ENCODE data around the gene BDP1.
A peak's percentile ranks its signal among the peaks of the same experiment; 100 is the strongest.
"Not testable (repeated sequence)": the region's sequence is repeated elsewhere in the genome, so short reads cannot be mapped to it uniquely, and the experiment has no call there.

The BDP1 gene

GRCh38 chr5:71571811-71572210 is 116.4 kb downstream of the BDP1 start:
- not testable (repeated sequence) for DNase-seq

GRCh38 chr5:71573591-71573990 is 118.1 kb downstream of the BDP1 start:
- DNase-seq, result no peak

GRCh38 chr5:71575588-71575987 is 120.1 kb downstream of the BDP1 start:
- DNase-seq, result not testable (repeated sequence)

- DNase-seq, result no peak
These were observed 120.8 kb downstream of the BDP1 start for GRCh38 chr5:71576241-71576640.

GRCh38 chr5:71577839-71578238 is 122.4 kb downstream of the BDP1 start:
- not testable (repeated sequence) for DNase-seq

GRCh38 chr5:71582945-71583584 is 127.6 kb downstream of the BDP1 start:
- DNase-seq, result no peak

GRCh38 chr5:71586052-71586940 is 130.8 kb downstream of the BDP1 start:
- peak; percentile 74 for DNase-seq

GRCh38 chr5:71586941-71587765 is 131.7 kb downstream of the BDP1 start, which contains the start of gene MCCC2:
MCCC2 (plus strand) TSS chr5:71587340; CDS start chr5:71587426, 86 bp downstream.
- peak; percentile 87 for DNase-seq

- DNase-seq, result no peak
These were observed 132.5 kb downstream of the BDP1 start for GRCh38 chr5:71587766-71588532.

GRCh38 chr5:71588533-71588885 is 133.1 kb downstream of the BDP1 start:
- no peak for DNase-seq

GRCh38 chr5:71589903-71590302 is 134.5 kb downstream of the BDP1 start:
- DNase-seq, result no peak

- DNase-seq, result no peak
These were observed 135.6 kb downstream of the BDP1 start for GRCh38 chr5:71591100-71591499.

- no peak for DNase-seq
These were observed 140.7 kb downstream of the BDP1 start for GRCh38 chr5:71596169-71596568.

- no peak for DNase-seq
These were observed 141.6 kb downstream of the BDP1 start for GRCh38 chr5:71597001-71597400.

- no peak for DNase-seq
These were observed 145.3 kb downstream of the BDP1 start for GRCh38 chr5:71600783-71601182.

GRCh38 chr5:71601222-71602026 is 146.0 kb downstream of the BDP1 start:
- DNase-seq, result no peak

GRCh38 chr5:71609916-71610315 is 154.5 kb downstream of the BDP1 start:
- DNase-seq, result not testable (repeated sequence)

GRCh38 chr5:71615809-71616208 is 160.4 kb downstream of the BDP1 start:
- no peak for DNase-seq
